HG03175 (cell line): Measurements from ENCODE around the gene SYT12.
"Not testable (repeated sequence)": the region's sequence is repeated elsewhere in the genome, so short reads cannot be mapped to it uniquely, and the experiment has no call there.

Experiments
- ATAC-seq: cut with Tn5 transposase; IDR thresholded peaks from one replicate; pipeline ENCODE4 v1.9.1; 2021; ENCODE audit warnings: mild to moderate bottlenecking, moderate library complexity; ENCODE audit not compliant: unreplicated experiment

SYT12 gene

DNA sequence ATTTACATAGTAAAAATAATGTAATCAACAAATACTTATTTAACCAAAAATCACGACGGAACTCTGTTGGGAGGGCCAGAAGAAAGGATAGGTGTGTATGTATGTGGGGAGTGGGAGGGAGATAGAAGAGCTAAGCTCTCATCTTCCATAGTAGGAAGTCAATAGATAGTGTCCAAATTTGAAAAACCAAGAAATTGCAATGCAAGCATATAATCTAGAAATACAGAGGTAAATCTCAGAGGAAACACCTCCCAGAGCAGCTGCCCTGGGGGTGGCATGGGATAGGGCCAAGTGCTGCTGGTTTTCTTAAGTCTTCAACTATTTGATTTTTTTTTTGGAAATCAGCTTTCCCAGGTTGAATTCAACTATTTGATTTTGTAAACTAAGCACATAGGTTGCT is 30.9 kb upstream of the SYT12 start:
- no peak for ATAC-seq

GRCh38 chr11:66996609-66997273 is 26.2 kb upstream of the SYT12 start:
- ATAC-seq, result no peak

GRCh38 chr11:66999555-66999954 is 23.4 kb upstream of the SYT12 start:
- no peak for ATAC-seq

DNA sequence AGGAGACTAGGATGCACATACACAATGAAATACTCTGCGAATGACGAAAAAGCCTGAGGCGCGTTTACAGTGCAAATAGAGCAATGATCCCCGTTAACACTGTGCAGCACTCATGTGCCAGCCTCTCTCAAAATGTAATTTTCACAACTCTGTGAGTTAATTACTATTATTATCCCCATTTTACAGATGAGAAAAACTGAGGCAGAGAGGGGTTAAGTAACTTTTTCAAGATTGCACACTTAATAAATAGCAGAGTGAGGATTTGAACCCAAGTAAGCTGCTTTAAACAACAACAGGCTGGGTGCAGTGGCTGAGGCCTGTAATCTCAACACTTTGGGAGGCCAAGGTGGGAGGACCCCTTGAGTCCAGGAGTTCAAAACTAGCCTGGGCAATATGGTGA is 21.6 kb upstream of the SYT12 start:
- no peak for ATAC-seq

DNA sequence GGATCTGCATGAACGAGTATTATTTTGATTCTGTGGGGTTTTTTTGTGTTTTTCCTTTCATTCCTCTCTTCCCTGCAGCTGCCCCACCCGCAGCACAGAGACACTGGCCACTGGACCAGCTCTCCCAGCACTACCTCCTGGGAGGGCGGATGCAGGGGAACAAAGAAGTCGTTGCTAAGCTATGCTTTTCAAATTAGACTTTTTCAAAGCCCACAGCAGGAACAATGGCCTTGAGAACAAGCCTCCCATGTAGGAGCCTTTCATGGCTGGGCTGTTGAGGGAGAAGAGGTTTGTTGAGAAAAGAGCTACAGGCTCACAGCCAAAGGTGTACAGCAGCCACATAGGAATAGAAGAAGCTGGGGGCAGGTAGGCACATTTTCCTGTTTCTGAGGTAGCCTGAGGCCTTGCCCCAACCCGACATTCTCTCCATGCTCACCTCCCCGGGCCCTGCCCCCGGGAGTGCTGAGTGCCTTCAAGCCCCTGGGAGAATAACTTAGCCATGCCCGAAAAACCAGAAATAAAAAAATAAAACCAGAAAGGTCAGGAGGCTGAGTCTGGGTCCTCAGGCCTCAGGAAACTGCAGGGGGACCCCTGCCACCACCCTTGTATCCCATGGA is 20.5 kb upstream of the SYT12 start:
- no peak for ATAC-seq

GRCh38 chr11:67002921-67003411 is 20.0 kb upstream of the SYT12 start:
- no peak for ATAC-seq

GRCh38 chr11:67005200-67005599 is 17.7 kb upstream of the SYT12 start:
- ATAC-seq, result not testable (repeated sequence)

DNA sequence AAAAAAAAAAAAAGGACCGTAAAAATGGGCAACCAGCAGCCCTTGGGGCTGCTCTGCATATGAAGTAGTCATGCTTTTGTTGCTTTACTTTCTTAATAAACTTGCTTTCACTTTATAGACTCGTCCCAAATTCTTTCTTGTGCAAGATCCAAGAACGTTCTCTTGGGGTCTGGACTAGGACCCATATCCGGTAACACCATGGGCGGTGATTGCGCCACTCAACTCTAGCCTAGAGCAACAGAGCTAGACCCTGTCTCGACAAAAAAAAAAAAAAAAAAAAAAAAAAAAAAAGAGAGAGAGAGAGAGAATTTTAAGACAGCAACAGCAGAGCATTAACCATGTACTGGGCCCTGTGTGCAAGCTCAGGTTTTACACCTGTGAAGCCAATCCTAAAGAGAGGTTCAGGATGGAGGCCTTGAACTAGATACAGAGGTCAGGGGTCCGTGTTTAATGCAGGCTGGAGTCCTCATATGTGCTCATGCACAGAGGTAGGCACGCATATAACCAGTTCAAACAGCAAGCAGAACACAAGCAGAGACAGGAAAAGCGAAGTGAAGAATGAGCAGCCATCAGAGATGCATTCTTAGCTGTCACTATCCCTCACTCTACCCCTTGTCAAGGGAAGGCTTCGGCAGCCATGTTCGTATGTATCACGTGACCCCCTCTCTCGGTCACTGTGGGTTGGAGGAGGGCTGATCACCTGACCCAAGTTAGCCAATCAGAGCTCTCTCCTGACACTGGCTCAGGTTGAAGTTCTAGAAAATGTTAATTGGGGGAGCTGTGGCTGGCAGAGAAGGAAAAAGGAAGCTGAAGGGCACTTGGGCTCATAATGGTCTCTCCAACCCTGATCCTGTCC is 16.7 kb upstream of the SYT12 start:
- ATAC-seq, result no peak

DNA sequence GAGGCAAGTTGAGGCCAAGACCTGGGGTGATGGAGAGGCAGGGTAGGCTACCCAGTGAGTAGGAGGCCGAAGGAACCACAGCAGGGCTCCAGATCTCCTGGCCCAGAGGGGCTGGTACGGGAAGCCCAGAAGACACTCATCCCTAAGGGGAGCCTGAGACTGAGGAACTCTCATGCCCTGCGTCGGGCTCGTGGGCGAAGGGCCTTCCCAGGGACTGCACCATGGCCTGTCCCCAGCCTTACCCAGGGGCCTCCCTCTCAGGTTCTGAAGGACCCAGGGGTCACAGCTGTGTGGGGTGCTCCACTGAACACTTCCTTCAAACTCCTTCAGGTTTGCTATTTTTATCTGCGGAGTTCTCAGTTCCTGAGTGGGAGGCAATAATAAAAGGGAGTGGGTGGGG is 15.8 kb upstream of the SYT12 start:
- no peak for ATAC-seq

- ATAC-seq, result no peak
Observed at GRCh38 chr11:67010296-67010905, 12.5 kb upstream of the SYT12 start.

DNA sequence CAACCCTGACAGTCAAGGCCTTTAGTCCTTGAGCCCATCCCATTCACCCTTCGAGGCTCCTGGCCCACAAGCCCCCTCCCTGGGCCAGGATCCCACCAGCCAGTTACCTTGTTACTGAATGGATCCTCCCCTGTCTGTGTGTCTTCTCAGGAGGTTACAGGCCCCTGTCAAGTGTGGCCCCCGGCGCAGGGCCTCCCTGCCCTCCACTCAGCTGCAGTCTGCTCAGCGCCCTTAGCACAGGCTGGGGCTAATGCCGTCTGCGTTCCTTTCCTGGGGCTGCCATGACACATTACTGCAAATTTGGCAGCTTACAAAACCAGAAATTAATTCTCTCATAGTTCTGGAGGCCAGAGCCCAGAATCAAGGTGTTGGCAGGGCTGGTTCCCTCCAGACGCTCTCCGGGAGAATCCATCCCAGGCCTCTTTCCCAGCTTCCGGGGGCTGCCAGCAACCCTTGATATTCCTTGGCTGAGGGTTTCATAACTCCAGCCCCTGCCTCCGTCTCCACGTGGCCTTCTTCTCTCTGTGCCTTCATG is 9.4 kb upstream of the SYT12 start:
- no peak for ATAC-seq

DNA sequence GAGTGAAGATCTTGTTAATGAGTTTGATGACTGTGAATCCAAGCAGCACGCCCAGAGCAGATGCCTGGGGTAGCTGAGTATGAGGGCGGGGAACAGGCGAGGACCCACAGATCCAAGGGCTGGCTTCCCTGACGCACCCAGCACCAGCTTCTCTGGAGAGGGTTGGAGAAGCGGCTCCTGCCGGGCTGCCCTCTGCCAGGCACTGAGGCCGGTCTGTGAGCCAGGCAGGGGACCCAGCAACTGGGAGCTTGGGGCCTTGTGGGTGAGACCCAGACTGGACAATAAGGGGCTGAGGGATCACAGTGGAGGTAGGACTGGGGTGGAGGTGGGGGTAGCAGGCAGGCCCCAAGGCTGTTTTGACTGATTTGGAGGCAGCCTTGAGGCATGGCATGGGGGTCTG is 8.6 kb upstream of the SYT12 start:
- no peak for ATAC-seq

GRCh38 chr11:67015048-67015447 is 7.9 kb upstream of the SYT12 start:
- ATAC-seq, result no peak

DNA sequence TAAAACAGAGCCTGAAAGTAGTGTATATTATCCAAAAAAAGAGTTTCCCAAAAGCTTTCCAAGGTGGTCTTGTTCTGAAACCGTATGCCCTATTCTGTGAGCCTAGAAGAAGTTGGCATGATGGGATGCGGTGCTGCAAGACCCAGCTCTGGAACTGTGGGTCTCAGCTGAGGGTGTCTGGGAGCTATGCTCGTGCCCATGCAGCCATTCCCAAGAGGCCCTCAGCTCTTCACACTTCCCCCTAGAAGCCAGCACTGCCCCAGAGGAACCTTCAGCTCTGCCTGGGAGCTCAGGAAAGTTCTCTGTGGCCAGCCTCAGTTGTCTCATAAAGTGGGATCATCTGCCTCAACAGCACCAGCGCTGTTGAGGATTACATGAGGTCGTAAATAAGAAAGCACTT is 6.4 kb upstream of the SYT12 start:
- no peak for ATAC-seq

GRCh38 chr11:67020949-67021348 is 2.0 kb upstream of the SYT12 start:
- no peak for ATAC-seq

- no peak for ATAC-seq
Observed at GRCh38 chr11:67022341-67022933, 497 bp upstream of the SYT12 start.

DNA sequence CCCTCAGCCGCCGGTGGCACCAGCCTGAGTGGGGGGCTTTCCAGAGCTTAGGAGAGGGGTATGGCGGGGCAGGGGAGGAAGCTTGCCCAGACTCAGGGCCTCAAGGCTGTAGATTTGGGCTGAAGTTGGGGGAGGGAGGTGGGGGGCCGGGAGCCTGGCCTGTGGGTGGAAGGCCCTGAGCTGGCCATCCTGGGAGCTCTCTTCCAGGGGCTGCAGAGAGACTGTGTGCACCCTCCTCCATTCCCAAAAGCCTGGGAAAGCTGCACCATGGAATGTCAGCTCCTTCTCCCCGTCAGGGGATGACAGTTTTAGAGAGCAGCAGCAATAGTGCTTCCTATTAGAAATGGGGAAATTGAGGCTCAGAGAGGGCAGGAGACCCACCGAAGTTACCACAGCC is 1.0 kb downstream of the SYT12 start:
- ATAC-seq, result no peak

- ATAC-seq, result no peak
Observed at GRCh38 chr11:67024410-67024809, 1.5 kb downstream of the SYT12 start.

DNA sequence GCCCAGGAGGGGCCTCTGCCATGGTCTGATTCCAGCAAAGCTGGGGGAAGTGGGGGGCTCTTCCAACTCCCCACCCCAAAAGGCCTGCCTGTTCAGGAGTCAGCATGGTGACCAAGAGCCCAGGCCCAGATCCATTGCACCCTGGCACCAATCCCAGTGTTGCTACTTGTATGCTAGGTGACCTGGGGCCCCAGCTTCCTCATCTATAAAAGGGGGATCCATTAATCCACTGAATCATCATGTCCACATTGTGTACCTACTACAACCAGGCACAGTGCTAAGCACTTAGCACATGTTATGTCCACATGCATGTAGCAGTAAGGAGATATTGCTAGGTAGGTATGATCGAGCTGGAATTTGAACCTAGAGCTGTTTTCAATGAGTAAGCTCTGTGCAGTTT is 2.0 kb downstream of the SYT12 start:
- no peak for ATAC-seq

DNA sequence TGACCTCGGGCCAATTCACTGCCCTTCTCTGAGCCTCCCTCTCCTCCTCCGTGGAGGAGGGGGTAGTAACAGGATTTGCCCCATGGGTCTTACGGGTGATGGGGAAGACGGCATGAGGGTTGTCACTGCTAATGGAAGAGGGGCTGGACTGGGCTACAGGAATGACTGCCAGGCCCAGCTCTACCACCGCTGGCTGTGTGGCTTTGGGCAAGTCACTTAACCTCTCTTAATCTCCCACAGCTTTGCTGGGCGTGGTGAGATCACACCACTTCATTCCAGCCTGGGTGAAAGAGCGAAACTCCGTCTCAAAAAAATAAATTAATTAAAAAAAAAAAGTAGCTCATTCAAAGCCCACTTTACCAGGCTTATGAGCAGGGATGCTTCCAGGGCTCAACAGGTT is 2.8 kb downstream of the SYT12 start:
- ATAC-seq, result no peak

GRCh38 chr11:67026941-67027340 is 4.0 kb downstream of the SYT12 start:
- ATAC-seq, result no peak
